ENCODE results near the gene C7.

- no peak for TF ChIP-seq CTCF (IDR thresholded peaks at IDR 0.05; ENCODE audit: low read depth, low read length, poor library complexity, severe bottlenecking)
- no peak for TF ChIP-seq EZH2phosphoT487 (IDR thresholded peaks at IDR 0.05; ENCODE audit: borderline replicate concordance, low read length)
These were observed 78.1 kb downstream of the C7 start for GRCh38 chr5:40987349-40987748.
